Breast epithelium (tissue), 3 donors: Measurements from ENCODE around the gene CHFR.

Source experiments
- POLR2A ChIP-seq: fragments of 450-650 bp; IDR thresholded peaks from one replicate; pipeline ENCODE4 v1.6.1; 2016; ENCODE audit warnings: antibody characterized with exemption, mild to moderate bottlenecking, moderate library complexity
- POLR2AphosphoS5 ChIP-seq, 3 donors: sonication (generic); formaldehyde crosslinking; IDR thresholded peaks; one replicate each; pipeline ENCODE4 v1.6.1; 2017; ENCODE audit warnings: antibody characterized with exemption in 3 of 3
- TF ChIP-seq, protein P1 (sequence below), 3 donors: fragments of 450-650 bp; IDR thresholded peaks; one replicate each; pipeline ENCODE4 v1.5.1; 2016 to 2017; ENCODE audit warnings: antibody characterized with exemption in 3 of 3, mild to moderate bottlenecking in 3 of 3, moderate library complexity in 3 of 3

GRCh38 chr12:132851465-132851864 lies 35.9 kb downstream of the CHFR start:
- TF ChIP-seq, protein P1, sequence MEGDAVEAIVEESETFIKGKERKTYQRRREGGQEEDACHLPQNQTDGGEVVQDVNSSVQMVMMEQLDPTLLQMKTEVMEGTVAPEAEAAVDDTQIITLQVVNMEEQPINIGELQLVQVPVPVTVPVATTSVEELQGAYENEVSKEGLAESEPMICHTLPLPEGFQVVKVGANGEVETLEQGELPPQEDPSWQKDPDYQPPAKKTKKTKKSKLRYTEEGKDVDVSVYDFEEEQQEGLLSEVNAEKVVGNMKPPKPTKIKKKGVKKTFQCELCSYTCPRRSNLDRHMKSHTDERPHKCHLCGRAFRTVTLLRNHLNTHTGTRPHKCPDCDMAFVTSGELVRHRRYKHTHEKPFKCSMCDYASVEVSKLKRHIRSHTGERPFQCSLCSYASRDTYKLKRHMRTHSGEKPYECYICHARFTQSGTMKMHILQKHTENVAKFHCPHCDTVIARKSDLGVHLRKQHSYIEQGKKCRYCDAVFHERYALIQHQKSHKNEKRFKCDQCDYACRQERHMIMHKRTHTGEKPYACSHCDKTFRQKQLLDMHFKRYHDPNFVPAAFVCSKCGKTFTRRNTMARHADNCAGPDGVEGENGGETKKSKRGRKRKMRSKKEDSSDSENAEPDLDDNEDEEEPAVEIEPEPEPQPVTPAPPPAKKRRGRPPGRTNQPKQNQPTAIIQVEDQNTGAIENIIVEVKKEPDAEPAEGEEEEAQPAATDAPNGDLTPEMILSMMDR (IDR thresholded peaks at IDR 0.05), result no peak
- TF ChIP-seq POLR2A (no peak), POLR2AphosphoS5 (IDR thresholded peaks at IDR 0.05) (no peak)
